HT1080 (cell line): ENCODE data around the gene KDM5A. TPM values are rescaled to one million over a fixed set of nuclear protein-coding genes. Genes with fewer than 3 reads are reported as not detected.
A peak's percentile ranks its signal among the peaks of the same experiment; 100 is the strongest.
"Not testable (repeated sequence)": the region's sequence is repeated elsewhere in the genome, so short reads cannot be mapped to it uniquely, and the experiment has no call there.

Experiments
- DNase-seq: peaks from one replicate; pipeline ENCODE4 v3.0.0-alpha.2; 2015; ENCODE audit warnings: low read depth
- polyA plus RNA-seq, 2 experiments: library from polyadenylated mRNA; depleted of rRNA; stranded (reverse); fragments of >200 nt; gene quantifications; 2 replicates each; pipeline ENCODE4 v1.2.3, GENCODE V29; 2015
- total RNA-seq: library from RNA; depleted of rRNA; stranded (reverse); fragments of >200 nt; shearing (Covaris generic); gene quantifications from 2 replicates; pipeline ENCODE4 v1.2.3, GENCODE V29; 2014; rRNA removed

The KDM5A gene
- total RNA-seq = 20.4 and 32.3 TPM in 2 replicates
- polyA plus RNA-seq (2015; cell fraction: cytosol; rRNA removed) = 13.3 and 16.8 TPM in 2 replicates
- polyA plus RNA-seq (2015; cell fraction: nucleus; rRNA removed) = 27.5 and 37.7 TPM in 2 replicates

GRCh38 chr12:389142-390096 lies at the start of gene KDM5A:
KDM5A (minus strand) TSS chr12:389320; CDS start chr12:389091, 229 bp downstream.
- DNase-seq = peak; percentile 90

DNA sequence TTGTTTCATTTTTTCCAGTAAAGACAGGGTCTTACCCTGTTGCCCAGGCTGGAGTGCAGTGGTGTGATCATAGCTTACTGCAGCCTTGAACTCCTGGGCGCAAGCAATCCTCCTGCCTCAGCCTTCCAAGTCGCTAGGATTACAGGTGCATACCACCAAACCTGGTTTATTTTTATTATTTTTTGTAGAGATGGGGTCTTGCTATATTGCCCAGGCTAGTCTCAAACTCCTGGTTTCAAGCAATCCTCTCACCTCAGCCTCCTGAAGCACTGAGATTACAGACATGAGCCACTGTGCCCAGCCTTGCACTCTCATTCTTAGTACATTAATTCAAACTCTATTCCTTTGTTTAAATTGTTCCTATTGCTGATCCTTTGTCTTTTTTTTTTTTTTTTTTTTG lies 46.6 kb upstream of the KDM5A start:
- not testable (repeated sequence) for DNase-seq

- DNase-seq = no peak
Observed at GRCh38 chr12:422526-422925, 33.4 kb upstream of the KDM5A start.

DNA sequence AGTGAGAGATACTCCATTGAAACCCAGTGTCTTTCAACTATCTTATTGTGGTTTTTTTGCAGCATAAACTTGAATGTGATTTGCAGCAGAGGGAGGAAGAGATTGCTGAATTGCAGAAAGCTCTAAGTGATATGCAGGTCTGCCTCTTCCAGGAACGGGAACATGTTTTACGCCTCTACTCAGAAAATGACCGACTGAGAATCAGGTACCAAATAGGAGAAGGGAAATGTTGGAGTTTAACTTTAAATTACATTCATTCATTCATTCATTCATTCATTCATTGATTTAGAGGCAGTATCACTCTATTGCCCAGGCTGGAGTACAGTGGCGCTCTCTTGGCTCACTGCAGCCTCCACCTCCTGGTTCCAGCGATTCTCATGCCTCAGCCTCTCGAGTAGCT lies 29.3 kb upstream of the KDM5A start:
- no peak for DNase-seq

GRCh38 chr12:414859-415258 lies 25.7 kb upstream of the KDM5A start:
- no peak for DNase-seq

- peak; percentile 39 for DNase-seq
Observed at GRCh38 chr12:402029-402389, 12.9 kb upstream of the KDM5A start.

GRCh38 chr12:401235-402028 lies 12.3 kb upstream of the KDM5A start, which contains the start of gene CCDC77:
CCDC77 (plus strand) TSS chr12:401644; CDS start chr12:409384, 7,740 bp downstream.
- DNase-seq = peak; percentile 93

GRCh38 chr12:400828-401227 lies 11.7 kb upstream of the KDM5A start:
- no peak for DNase-seq

DNA sequence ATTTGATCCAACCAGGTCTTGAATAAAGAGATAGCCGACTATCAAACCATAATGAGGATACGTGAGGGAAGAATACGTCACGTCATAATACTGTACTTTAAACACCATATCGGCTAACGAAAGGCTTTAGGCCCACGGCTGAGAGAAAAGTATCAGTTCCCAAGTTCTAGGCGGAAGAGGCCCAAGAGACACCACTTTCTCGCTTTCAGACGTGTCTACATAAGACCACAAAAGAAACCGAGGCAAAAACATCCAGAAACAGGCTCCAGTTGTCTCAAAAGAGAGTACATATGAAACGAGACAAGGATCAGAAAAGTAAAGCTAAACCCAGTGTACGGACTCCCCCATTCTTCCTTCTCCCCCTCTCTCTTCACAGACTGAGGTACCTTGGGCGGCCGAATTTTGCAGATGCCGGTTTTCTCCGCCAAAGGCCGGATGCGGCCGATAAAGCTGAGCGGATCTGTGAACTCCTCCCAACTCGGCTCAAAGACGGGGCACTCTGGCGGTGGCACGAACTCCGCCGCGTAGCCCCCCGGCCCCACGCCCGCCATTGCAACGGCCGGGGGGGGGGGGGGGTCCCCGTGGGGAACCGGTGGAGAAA lies 479 bp downstream of the KDM5A start:
- peak; percentile 3 for DNase-seq

- DNase-seq = no peak
Observed at GRCh38 chr12:388012-388411, 1.1 kb downstream of the KDM5A start.

- DNase-seq = no peak
Observed at GRCh38 chr12:386651-387050, 2.5 kb downstream of the KDM5A start.

DNA sequence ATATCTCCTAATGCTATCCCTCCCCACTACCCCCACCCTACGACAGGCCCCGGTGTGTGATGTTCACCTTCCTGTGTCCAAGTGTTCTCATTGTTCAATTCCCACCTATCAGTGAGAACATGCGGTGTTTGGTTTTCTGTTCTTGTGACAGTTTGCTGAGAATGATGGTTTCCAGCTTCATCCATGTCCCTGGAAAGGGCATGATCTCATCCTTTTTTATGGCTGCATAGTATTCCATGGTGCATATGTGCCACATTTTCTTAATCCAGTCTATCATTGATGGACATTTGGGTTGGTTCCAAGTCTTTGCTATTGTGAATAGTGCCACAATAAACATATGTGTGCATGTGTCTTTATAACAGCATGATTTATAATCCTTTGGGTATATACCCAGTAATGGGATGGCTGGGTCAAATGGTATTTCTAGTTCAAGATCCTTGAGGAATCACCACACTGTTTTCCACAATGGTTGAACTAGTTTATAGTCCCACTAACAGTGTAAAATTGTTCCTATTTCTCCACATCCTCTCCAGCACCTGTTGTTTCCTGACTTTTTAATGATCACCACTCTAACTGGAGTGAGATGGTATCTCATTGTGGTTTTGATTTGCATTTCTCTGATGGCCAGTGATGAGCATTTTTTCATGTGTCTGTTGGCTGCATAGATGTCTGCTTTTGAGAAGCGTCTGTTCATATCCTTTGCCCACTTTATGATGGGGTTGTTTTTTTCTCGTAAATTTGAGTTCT lies 18.2 kb downstream of the KDM5A start:
- DNase-seq = not testable (repeated sequence)

DNA sequence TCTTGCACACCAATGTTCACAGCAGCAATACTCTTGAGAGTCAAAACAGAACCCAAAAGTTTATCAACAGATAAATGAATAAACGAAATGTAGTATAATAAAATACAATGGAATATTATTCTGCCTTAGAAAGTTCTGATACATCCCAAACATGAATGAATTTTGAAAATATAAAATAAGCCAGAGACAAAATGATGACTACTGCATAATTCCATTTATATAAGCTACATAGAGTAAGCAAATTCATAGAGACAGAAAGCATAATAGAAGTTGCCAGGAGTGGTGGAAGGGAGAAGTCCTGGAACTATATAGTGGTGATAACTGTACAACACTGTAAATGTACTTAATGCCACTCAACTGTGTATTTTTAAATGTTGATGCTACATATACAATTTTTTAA lies 21.1 kb downstream of the KDM5A start:
- no peak for DNase-seq

GRCh38 chr12:366820-367219 lies 22.3 kb downstream of the KDM5A start:
- no peak for DNase-seq

- DNase-seq = no peak
Observed at GRCh38 chr12:359091-359490, 30.0 kb downstream of the KDM5A start.

DNA sequence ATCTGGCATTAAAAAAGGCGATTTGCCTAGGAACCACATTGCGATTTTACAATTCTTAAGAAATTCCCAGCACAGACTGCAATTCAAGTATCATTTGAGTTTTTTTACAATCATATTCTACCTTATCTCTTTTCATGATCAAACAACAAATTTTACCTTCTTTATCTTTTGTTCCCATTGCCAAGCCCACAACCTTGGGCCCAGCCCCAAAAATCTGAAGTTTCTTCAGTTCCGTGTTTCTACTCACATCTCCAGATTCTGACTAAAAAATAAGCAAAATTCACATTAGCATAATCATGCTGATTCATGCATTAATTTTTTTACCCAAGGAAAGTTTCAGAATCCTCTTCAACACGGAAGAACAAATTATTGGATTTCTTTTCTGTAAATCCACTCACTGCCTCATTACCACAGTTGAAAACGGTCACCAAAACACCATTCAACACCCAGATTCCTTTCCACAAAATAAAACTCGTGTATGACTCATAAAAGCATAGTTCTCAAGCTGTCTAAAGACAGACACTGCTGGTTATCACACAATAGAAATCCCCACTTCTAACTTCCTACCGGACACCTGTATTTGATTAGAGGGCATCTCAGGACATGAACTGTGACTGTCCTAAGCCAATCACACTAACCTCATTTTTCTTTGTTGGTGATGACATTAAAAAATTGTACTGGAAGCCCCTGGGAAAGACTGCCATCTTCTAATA lies 32.7 kb downstream of the KDM5A start:
- no peak for DNase-seq

- not testable (repeated sequence) for DNase-seq
Observed at GRCh38 chr12:351197-351596, 37.9 kb downstream of the KDM5A start.

GRCh38 chr12:349625-350024 lies 39.5 kb downstream of the KDM5A start:
- not testable (repeated sequence) for DNase-seq

DNA sequence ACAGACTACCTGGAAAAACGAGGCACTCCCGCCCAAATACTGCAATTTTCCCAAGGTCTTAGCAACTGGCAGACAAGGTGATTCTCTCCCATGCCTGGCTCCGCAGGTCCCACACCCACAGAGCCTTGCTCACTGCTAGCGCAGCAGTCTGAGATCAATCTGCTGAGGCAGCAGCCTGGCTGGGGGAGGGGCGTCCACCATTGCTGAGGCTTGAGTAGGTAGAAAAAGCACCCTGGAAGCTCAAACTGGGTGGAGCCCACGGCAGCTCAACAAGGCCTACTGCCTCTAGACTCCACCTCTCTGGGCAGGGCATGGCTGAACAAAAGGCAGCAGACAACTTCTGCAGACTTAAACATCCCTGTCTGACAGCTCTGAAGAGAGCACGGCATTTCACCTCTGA lies 46.1 kb downstream of the KDM5A start:
- DNase-seq = not testable (repeated sequence)

DNA sequence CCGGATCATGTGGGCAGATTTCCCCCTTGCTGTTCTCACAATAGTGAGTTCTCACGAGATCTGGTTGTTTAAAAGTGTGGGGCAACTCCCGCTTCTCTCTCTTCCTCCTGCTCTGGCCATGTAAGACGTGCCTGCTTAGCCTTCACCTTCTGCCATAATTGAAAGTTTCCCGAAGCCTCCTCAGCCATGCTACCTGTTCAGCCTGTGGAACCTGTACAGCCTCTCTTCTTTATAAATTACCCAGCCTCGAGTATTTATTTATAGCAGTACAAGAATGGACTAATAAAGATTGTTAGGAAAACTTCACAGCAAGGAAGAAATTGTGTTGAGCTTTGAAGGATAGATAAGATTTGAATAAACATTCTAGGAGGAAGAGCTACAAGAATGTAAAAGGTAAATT lies 52.1 kb downstream of the KDM5A start:
- no peak for DNase-seq
